GM23338 (cell line): ENCODE results near the gene ASXL2. TPM values are rescaled to one million over a fixed set of nuclear protein-coding genes. Genes with fewer than 3 reads are reported as not detected.

Source experiments
- ATAC-seq: fragments of 200-7000 bp; cut with Tn5 transposase; 3 replicates; pipeline ENCODE4 v1.9.1; 2020
- DNase-seq: peaks from one replicate; pipeline ENCODE4 v3.0.0-alpha.2; 2015; ENCODE audit warnings: low spot score
- H2AFZ ChIP-seq: fragments of 200-600 bp; sonication (generic); 2 replicates; pipeline ENCODE4 v1.8.0; 2016; ENCODE audit warnings: antibody characterized with exemption, mild to moderate bottlenecking, moderate library complexity
- H3F3A ChIP-seq: fragments of 200-600 bp; sonication (generic); replicated peaks from 2 replicates; pipeline ENCODE4 v1.8.0; 2017; ENCODE audit warnings: antibody characterized with exemption, mixed run types, low read depth
- H3K27ac ChIP-seq: fragments of 200-600 bp; sonication (generic); 2 replicates; pipeline ENCODE4 v1.6.1; 2016; ENCODE audit warnings: low read depth
- H3K27me3 ChIP-seq: fragments of 200-600 bp; sonication (generic); 2 replicates; pipeline ENCODE4 v1.8.0; 2016; ENCODE audit warnings: mild to moderate bottlenecking, mixed run types, moderate library complexity; ENCODE audit not compliant: insufficient read depth
- H3K36me3 ChIP-seq: fragments of 200-600 bp; sonication (generic); 2 replicates; pipeline ENCODE4 v1.8.0; 2016; ENCODE audit warnings: mild to moderate bottlenecking; ENCODE audit not compliant: insufficient read depth
- H3K4me1 ChIP-seq: fragments of 200-600 bp; sonication (generic); 2 replicates; pipeline ENCODE4 v1.8.0; 2016; ENCODE audit warnings: mild to moderate bottlenecking, moderate library complexity; ENCODE audit not compliant: insufficient read depth
- H3K4me2 ChIP-seq: fragments of 200-600 bp; sonication (generic); 2 replicates; pipeline ENCODE4 v1.7.1; 2017; ENCODE audit warnings: mixed run types
- H3K4me3 ChIP-seq: fragments of 200-600 bp; sonication (generic); 2 replicates; pipeline ENCODE4 v1.6.1; 2016; ENCODE audit warnings: mixed run types
- H3K79me2 ChIP-seq: fragments of 200-600 bp; sonication (generic); replicated peaks from 2 replicates; pipeline ENCODE4 v1.8.0; 2017; ENCODE audit warnings: mild to moderate bottlenecking; ENCODE audit not compliant: insufficient read depth
- H3K9me2 ChIP-seq: fragments of 200-600 bp; sonication (generic); 2 replicates; pipeline ENCODE4 v1.8.0; 2017; ENCODE audit not compliant: insufficient read depth
- H4K20me1 ChIP-seq: fragments of 200-600 bp; sonication (generic); replicated peaks from 2 replicates; pipeline ENCODE4 v1.8.0; 2017; ENCODE audit warnings: mild to moderate bottlenecking; ENCODE audit not compliant: insufficient read depth
- H3K27ac Mint-ChIP-seq: 2 replicates; pipeline ENCODE4 v1.8.0; 2020; ENCODE audit warnings: inconsistent platforms, mild to moderate bottlenecking, moderate library complexity, mixed read lengths
- H3K27me3 Mint-ChIP-seq: 3 replicates; pipeline ENCODE4 v1.8.0; 2022; ENCODE audit warnings: low read depth, mild to moderate bottlenecking, moderate library complexity, mixed read lengths, inconsistent platforms; ENCODE audit not compliant: insufficient read depth, poor library complexity
- H3K36me3 Mint-ChIP-seq: 3 replicates; pipeline ENCODE4 v1.8.0; 2021; ENCODE audit warnings: low read depth, mild to moderate bottlenecking, inconsistent platforms, moderate library complexity, mixed read lengths
- H3K4me1 Mint-ChIP-seq: 3 replicates; pipeline ENCODE4 v1.8.0; 2020; ENCODE audit warnings: mild to moderate bottlenecking, inconsistent platforms, mixed read lengths
- H3K4me3 Mint-ChIP-seq: 3 replicates; pipeline ENCODE4 v1.8.0; 2021; ENCODE audit warnings: moderate library complexity, mild to moderate bottlenecking, inconsistent platforms, mixed read lengths
- H3K9me3 Mint-ChIP-seq: 3 replicates; pipeline ENCODE4 v1.8.0; 2020; ENCODE audit warnings: moderate library complexity, mild to moderate bottlenecking, inconsistent platforms, mixed read lengths
- CTCF ChIP-seq, 2 experiments: fragments of 200-600 bp in 1 of 2; sonication (generic) in 1 of 2; conservative IDR thresholded peaks; 2 replicates each; pipeline versions ENCODE4 v1.5.1 to v1.6.1; 2016 to 2017; ENCODE audit warnings: antibody characterized with exemption in 2 of 2, low read depth in 2 of 2, mild to moderate bottlenecking in 2 of 2, moderate library complexity in 1 of 2
- JUNB ChIP-seq: IDR thresholded peaks from one replicate; pipeline ENCODE4 v1.6.1; 2016; ENCODE audit warnings: antibody characterized with exemption; ENCODE audit not compliant: unreplicated experiment
- NANOG ChIP-seq: IDR thresholded peaks from 2 replicates; pipeline ENCODE4 v1.6.1; 2016; ENCODE audit warnings: antibody characterized with exemption, borderline replicate concordance
- REST ChIP-seq: IDR thresholded peaks from one replicate; pipeline ENCODE4 v1.6.1; 2018; ENCODE audit warnings: antibody characterized with exemption; ENCODE audit not compliant: unreplicated experiment
- polyA plus RNA-seq: library from polyadenylated mRNA; unstranded; fragments of >200 nt; fragmentation: Nextera tagmentation; extraction: Ambion mirVana; gene quantifications from 2 replicates; pipeline ENCODE4 v1.2.1, GENCODE V29; 2016
- total RNA-seq: library from RNA; depleted of rRNA; stranded (reverse); fragments of >200 nt; shearing (Covaris generic); gene quantifications from 2 replicates; pipeline ENCODE4 v1.2.3, GENCODE V29; 2014
- TF ChIP-seq, protein P1 (sequence below): fragments of 250-450 bp; sonication (Bioruptor Pico); IDR thresholded peaks from 2 replicates; pipeline ENCODE4 v1.5.0; 2020; ENCODE audit warnings: mild to moderate bottlenecking, moderate library complexity

The ASXL2 gene
- total and polyA plus RNA-seq, 2 experiments from 2014 or later = 7.0 to 21.8 TPM

DNA sequence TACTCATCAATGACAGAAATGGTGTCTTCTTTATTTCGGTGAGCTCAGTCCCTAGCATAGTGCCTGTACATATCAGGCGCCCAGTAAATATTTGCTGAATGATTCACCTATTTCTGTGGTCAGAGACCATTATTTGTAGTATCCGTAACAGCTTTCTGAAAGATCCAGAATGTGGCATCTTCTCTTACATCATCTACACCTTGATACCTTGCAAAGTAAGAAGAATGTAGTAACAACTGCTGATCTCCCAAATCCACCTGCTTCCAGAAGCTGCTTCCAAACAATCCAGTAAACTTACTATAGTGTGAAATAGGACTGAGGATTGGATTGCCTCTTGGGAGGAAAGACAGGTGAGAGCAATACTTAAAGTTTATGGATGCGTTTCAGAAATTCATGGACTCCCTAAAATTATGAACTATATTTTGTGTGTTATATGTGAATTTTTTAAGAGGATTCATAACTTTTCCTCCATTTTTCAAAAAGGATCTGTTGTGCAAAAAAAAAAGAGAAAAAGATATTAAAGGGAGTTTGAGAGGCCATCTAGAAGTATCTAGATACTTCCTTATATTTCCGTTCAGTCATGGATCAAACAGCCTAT lies 945 bp upstream of the ASXL2 start (continued):
- TF ChIP-seq, protein P1, sequence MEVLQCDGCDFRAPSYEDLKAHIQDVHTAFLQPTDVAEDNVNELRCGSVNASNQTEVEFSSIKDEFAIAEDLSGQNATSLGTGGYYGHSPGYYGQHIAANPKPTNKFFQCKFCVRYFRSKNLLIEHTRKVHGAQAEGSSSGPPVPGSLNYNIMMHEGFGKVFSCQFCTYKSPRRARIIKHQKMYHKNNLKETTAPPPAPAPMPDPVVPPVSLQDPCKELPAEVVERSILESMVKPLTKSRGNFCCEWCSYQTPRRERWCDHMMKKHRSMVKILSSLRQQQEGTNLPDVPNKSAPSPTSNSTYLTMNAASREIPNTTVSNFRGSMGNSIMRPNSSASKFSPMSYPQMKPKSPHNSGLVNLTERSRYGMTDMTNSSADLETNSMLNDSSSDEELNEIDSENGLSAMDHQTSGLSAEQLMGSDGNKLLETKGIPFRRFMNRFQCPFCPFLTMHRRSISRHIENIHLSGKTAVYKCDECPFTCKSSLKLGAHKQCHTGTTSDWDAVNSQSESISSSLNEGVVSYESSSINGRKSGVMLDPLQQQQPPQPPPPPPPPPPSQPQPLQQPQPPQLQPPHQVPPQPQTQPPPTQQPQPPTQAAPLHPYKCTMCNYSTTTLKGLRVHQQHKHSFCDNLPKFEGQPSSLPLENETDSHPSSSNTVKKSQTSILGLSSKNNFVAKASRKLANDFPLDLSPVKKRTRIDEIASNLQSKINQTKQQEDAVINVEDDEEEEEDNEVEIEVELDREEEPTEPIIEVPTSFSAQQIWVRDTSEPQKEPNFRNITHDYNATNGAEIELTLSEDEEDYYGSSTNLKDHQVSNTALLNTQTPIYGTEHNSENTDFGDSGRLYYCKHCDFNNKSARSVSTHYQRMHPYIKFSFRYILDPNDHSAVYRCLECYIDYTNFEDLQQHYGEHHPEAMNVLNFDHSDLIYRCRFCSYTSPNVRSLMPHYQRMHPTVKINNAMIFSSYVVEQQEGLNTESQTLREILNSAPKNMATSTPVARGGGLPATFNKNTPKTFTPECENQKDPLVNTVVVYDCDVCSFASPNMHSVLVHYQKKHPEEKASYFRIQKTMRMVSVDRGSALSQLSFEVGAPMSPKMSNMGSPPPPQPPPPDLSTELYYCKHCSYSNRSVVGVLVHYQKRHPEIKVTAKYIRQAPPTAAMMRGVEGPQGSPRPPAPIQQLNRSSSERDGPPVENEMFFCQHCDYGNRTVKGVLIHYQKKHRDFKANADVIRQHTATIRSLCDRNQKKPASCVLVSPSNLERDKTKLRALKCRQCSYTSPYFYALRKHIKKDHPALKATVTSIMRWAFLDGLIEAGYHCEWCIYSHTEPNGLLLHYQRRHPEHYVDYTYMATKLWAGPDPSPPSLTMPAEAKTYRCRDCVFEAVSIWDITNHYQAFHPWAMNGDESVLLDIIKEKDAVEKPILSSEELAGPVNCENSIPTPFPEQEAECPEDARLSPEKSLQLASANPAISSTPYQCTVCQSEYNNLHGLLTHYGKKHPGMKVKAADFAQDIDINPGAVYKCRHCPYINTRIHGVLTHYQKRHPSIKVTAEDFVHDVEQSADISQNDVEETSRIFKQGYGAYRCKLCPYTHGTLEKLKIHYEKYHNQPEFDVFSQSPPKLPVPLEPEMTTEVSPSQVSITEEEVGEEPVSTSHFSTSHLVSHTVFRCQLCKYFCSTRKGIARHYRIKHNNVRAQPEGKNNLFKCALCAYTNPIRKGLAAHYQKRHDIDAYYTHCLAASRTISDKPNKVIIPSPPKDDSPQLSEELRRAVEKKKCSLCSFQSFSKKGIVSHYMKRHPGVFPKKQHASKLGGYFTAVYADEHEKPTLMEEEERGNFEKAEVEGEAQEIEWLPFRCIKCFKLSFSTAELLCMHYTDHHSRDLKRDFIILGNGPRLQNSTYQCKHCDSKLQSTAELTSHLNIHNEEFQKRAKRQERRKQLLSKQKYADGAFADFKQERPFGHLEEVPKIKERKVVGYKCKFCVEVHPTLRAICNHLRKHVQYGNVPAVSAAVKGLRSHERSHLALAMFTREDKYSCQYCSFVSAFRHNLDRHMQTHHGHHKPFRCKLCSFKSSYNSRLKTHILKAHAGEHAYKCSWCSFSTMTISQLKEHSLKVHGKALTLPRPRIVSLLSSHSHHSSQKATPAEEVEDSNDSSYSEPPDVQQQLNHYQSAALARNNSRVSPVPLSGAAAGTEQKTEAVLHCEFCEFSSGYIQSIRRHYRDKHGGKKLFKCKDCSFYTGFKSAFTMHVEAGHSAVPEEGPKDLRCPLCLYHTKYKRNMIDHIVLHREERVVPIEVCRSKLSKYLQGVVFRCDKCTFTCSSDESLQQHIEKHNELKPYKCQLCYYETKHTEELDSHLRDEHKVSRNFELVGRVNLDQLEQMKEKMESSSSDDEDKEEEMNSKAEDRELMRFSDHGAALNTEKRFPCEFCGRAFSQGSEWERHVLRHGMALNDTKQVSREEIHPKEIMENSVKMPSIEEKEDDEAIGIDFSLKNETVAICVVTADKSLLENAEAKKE (CRISPR knock-in tag) = no peak
- TF ChIP-seq CTCF (conservative IDR thresholded peaks at IDR 0.05; ENCODE audit: low read depth in 2 of 2) (no peak), JUNB (no peak)

- Histone ChIP-seq H4K20me1 (peaks cover 13% of the 10 kb centered on the region), H3K27me3 (no peaks in the 10 kb centered on the region), H3K4me3 (peak overlapping the region; percentile 97), H3K4me1 (peaks cover 8% of the 10 kb centered on the region; the same call in 1 of the 2 replicates), H3K9me2 (no peaks in the 10 kb centered on the region), H3K27ac (peak overlapping the region; percentile 95), H3F3A (peaks cover 4% of the 10 kb centered on the region), H2AFZ (peak overlapping the region; percentile 82), H3K4me2 (peak overlapping the region; percentile 80), H3K79me2 (peaks cover 50% of the 10 kb centered on the region), H3K36me3 (no peaks in the 10 kb centered on the region)
- H3K4me1 Mint-ChIP-seq = peaks cover 14% of the 10 kb centered on the region
- peak overlapping the region; percentile 98 for H3K4me3 Mint-ChIP-seq
- peak overlapping the region; percentile 97 for H3K27ac Mint-ChIP-seq
- DNase-seq (peak; percentile 77), ATAC-seq (peak; percentile 53)
- no peaks in the 10 kb centered on the region for H3K9me3 Mint-ChIP-seq
- H3K27me3 Mint-ChIP-seq = peaks cover 3% of the 10 kb centered on the region
- 0 out of 3 replicates have a peak, but pooled peaks cover 6% of the 10 kb centered on the region for H3K36me3 Mint-ChIP-seq
- no peak for TF ChIP-seq NANOG
- no peak for TF ChIP-seq REST
These were observed 591 bp downstream of the ASXL2 start for GRCh38 chr2:25877431-25878360.
